Caco-2 (cell line): Measurements from ENCODE around the gene MSMB. TPM values are rescaled to one million over a fixed set of nuclear protein-coding genes. Genes with fewer than 3 reads are reported as not detected.

Experiments used
- BruUV-seq: library from RNA; stranded (reverse); fragments of 400-500 nt; replicated peaks from 2 replicates; lab custom pipeline; 2021; lab: Mats Ljungman, UMichigan
- CTCF ChIA-PET: fragments of 300-600 bp; sonication (Branson Sonifier 250); formaldehyde crosslinking; loops from one replicate; lab custom pipeline; 2022; ENCODE audit warnings: antibody characterized with exemption; lab: Charles Lee
- POLR2A ChIA-PET: fragments of 300-600 bp; sonication (Branson Sonifier 250); formaldehyde crosslinking; loops from one replicate; lab custom pipeline; 2022; ENCODE audit warnings: antibody characterized with exemption; lab: Charles Lee
- DNase-seq, 2 experiments: peaks; one replicate each; pipeline versions ENCODE4 v3.0.0 to v3.0.0-alpha.2; 2020 to 2022
- H3K27me3 ChIP-seq: replicated peaks from 2 replicates; pipeline ENCODE4 v1.6.0; 2011; ENCODE audit warnings: low read length; ENCODE audit not compliant: control insufficient read depth, insufficient read depth
- H3K36me3 ChIP-seq: 2 replicates; pipeline ENCODE4 v1.5.1; 2011; ENCODE audit warnings: low read length; ENCODE audit not compliant: control insufficient read depth, insufficient read depth
- H3K4me1 ChIP-seq: fragments of 250-450 bp; sonication (Bioruptor Pico); 2 replicates; pipeline ENCODE4 v1.5.1; 2020; ENCODE audit warnings: mild to moderate bottlenecking
- H3K4me3 ChIP-seq: 2 replicates; pipeline ENCODE4 v1.5.1; 2011; ENCODE audit warnings: low read depth, mild to moderate bottlenecking, control low read depth, low read length
- H3K9me3 ChIP-seq: fragments of 250-450 bp; sonication (Bioruptor Pico); 2 replicates; pipeline ENCODE4 v1.5.1; 2020; ENCODE audit warnings: mild to moderate bottlenecking, moderate library complexity
- H3K27ac Mint-ChIP-seq: one replicate; pipeline ENCODE4 v1.8.0; 2022; ENCODE audit warnings: mixed read lengths; ENCODE audit not compliant: unreplicated experiment
- H3K27me3 Mint-ChIP-seq: one replicate; pipeline ENCODE4 v1.8.0; 2022; ENCODE audit warnings: mixed read lengths; ENCODE audit not compliant: insufficient read depth, unreplicated experiment
- H3K36me3 Mint-ChIP-seq: one replicate; pipeline ENCODE4 v1.8.0; 2022; ENCODE audit warnings: mild to moderate bottlenecking, mixed read lengths; ENCODE audit not compliant: insufficient read depth, unreplicated experiment
- H3K4me1 Mint-ChIP-seq: one replicate; pipeline ENCODE4 v1.8.0; 2022; ENCODE audit warnings: low read depth, mixed read lengths; ENCODE audit not compliant: unreplicated experiment
- H3K4me3 Mint-ChIP-seq: one replicate; pipeline ENCODE4 v1.8.0; 2022; ENCODE audit warnings: mild to moderate bottlenecking, moderate library complexity, mixed read lengths; ENCODE audit not compliant: unreplicated experiment
- H3K9me3 Mint-ChIP-seq: one replicate; pipeline ENCODE4 v1.8.0; 2022; ENCODE audit warnings: mixed read lengths; ENCODE audit not compliant: unreplicated experiment
- CTCF ChIP-seq, 2 experiments: fragments of 200-600 bp in 1 of 2; IDR thresholded peaks; 1 replicate in 1 of 2; 2 replicates in 1 of 2; pipeline versions ENCODE4 v1.5.1 to v1.8.0; 2011 to 2022; ENCODE audit warnings: antibody characterized with exemption in 1 of 2, control low read depth in 1 of 2, inconsistent platforms in 1 of 2, low read depth in 1 of 2, low read length in 1 of 2, mild to moderate bottlenecking in 1 of 2, moderate library complexity in 1 of 2; ENCODE audit not compliant: insufficient read depth in 1 of 2, severe bottlenecking in 1 of 2, unreplicated experiment in 1 of 2
- intact Hi-C: fragments of 100-400 bp; cut with micrococcal nuclease; formaldehyde crosslinking; loops from one replicate; pipeline ENCODE4 v1.10.0; 2022; ENCODE audit not compliant: unreplicated experiment
- total RNA-seq: library from RNA; stranded (reverse); gene quantifications from 2 replicates; pipeline ENCODE4 v1.2.3, GENCODE V29; 2022

The MSMB gene
- total RNA-seq, 1 experiment from 2014 or later = 0.84 TPM

GRCh38 chr10:46025406-46025805 is 20.7 kb downstream of the MSMB start:
- no peak for DNase-seq
- H3K9me3 Mint-ChIP-seq = no peaks in the 10 kb centered on the region
- Histone ChIP-seq H3K9me3 (no peaks in the 10 kb centered on the region), H3K27me3 (no peaks in the 10 kb centered on the region), H3K4me1 (peaks cover 31% of the 10 kb centered on the region), H3K36me3 (0 out of 2 replicates have a peak, but pooled peaks cover 3% of the 10 kb centered on the region), H3K4me3 (no peak overlapping the region)
- H3K4me3 Mint-ChIP-seq = no peak overlapping the region
- H3K4me1 Mint-ChIP-seq = peaks cover 42% of the 10 kb centered on the region
- H3K36me3 Mint-ChIP-seq = peaks cover 40% of the 10 kb centered on the region
- no TSS peak for BruUV-seq
- CTCF ChIA-PET = no interaction called here
- POLR2A ChIA-PET = no interaction called here
- intact Hi-C loops = no loop called here
- no peaks in the 10 kb centered on the region for H3K27me3 Mint-ChIP-seq
- no peak overlapping the region for H3K27ac Mint-ChIP-seq
- no peak for TF ChIP-seq CTCF (IDR thresholded peaks at IDR 0.05; ENCODE audit: insufficient read depth in 1 of 2, low read depth in 1 of 2, low read length in 1 of 2, severe bottlenecking in 1 of 2, unreplicated experiment in 1 of 2)

GRCh38 chr10:46024948-46025347 is 21.1 kb downstream of the MSMB start:
- no peak for DNase-seq
- H3K4me3 ChIP-seq = no peak overlapping the region
- H3K4me1 ChIP-seq = peaks cover 36% of the 10 kb centered on the region
- Mint-ChIP-seq H3K36me3 (peaks cover 36% of the 10 kb centered on the region), H3K27me3 (no peaks in the 10 kb centered on the region), H3K4me3 (no peak overlapping the region), H3K27ac (no peak overlapping the region), H3K9me3 (no peaks in the 10 kb centered on the region), H3K4me1 (peaks cover 43% of the 10 kb centered on the region)
- no peak for TF ChIP-seq CTCF (IDR thresholded peaks at IDR 0.05; ENCODE audit: insufficient read depth in 1 of 2, low read depth in 1 of 2, low read length in 1 of 2, severe bottlenecking in 1 of 2, unreplicated experiment in 1 of 2)
- intact Hi-C loops = no loop called here
- H3K36me3 ChIP-seq = 0 out of 2 replicates have a peak, but pooled peaks cover 3% of the 10 kb centered on the region
- no peaks in the 10 kb centered on the region for H3K9me3 ChIP-seq
- no peaks in the 10 kb centered on the region for H3K27me3 ChIP-seq
- no TSS peak for BruUV-seq
- ChIA-PET CTCF (no interaction called here), POLR2A (no interaction called here)

- CTCF ChIA-PET = interaction anchor here (0.6 to 2.5 kb wide), 8 partner anchors 8 to 49 kb away, joined by 3 to 20 read pairs (median 5); no protein-coding TSS in a partner anchor
- intact Hi-C loops = loop anchor here (2.0 kb wide), 1 partner anchor 24 kb away; no protein-coding TSS in a partner anchor
These were observed 22.9 kb downstream of the MSMB start for GRCh38 chr10:46022978-46023702.

More at GRCh38 chr10:46022978-46023702, 22.9 kb downstream of the MSMB start:
- H3K4me1 ChIP-seq = peaks cover 45% of the 10 kb centered on the region
- H3K27me3 Mint-ChIP-seq = no peaks in the 10 kb centered on the region
- no peaks in the 10 kb centered on the region for H3K9me3 Mint-ChIP-seq
- H3K27me3 ChIP-seq = no peaks in the 10 kb centered on the region
- peak; percentile 49 to 94 for TF ChIP-seq CTCF (IDR thresholded peaks at IDR 0.05; ENCODE audit: insufficient read depth in 1 of 2, low read depth in 1 of 2, low read length in 1 of 2, severe bottlenecking in 1 of 2, unreplicated experiment in 1 of 2)
- H3K4me3 Mint-ChIP-seq = peak overlapping the region; percentile 82
- H3K4me1 Mint-ChIP-seq = peaks cover 47% of the 10 kb centered on the region
- DNase-seq = peak; percentile 98 to 99
- 0 out of 2 replicates have a peak, but pooled peaks cover 4% of the 10 kb centered on the region for H3K36me3 ChIP-seq
- peaks cover 40% of the 10 kb centered on the region for H3K36me3 Mint-ChIP-seq
- peak overlapping the region; percentile 90 for H3K27ac Mint-ChIP-seq
- peak overlapping the region; percentile 56 for H3K4me3 ChIP-seq
- TSS peak; percentile 17 for BruUV-seq
- POLR2A ChIA-PET = interaction anchor here (0.6 to 1.5 kb wide), 6 partner anchors 8 to 200 kb away, joined by 3 to 8 read pairs (median 6); partner anchors contain the start of gene TIMM23
- no peaks in the 10 kb centered on the region for H3K9me3 ChIP-seq
